Measurements from ENCODE around the gene RNH1.

DNA sequence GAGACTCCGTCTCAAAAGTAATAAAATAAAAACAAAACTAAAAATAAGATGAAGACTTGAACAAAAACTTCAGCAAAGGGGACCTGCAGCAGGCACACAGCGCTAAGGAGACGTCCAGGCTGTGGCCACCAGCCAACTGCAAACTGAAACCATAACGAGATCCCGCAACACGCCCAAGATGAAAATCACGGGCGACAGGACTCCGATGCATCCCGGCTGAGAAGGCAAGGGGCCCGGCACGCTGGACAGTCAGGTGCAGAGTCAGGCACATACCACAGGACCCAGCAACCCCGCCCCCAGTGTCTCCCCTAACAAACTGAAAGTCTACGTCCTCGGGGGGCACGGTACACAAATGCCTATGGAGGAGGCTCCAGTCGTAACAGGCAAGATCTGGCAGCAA, 19.1 kb upstream of the RNH1 start:
- TF ChIP-seq CTCF (IDR thresholded peaks at IDR 0.05), result no peak
- no peak for TF ChIP-seq POLR2A (IDR thresholded peaks at IDR 0.05)
